Astrocyte (in vitro differentiated cells and primary cell): ENCODE results near the gene KIF3B.

Experiments used
- CTCF ChIP-seq: IDR thresholded peaks from 2 replicates; pipeline ENCODE4 v1.5.1; 2011; ENCODE audit warnings: low read depth, mild to moderate bottlenecking, inconsistent platforms, low read length, moderate library complexity; ENCODE audit not compliant: insufficient read depth
- EZH2 ChIP-seq: IDR thresholded peaks from 2 replicates; pipeline ENCODE4 v1.6.1; 2012; ENCODE audit warnings: mild to moderate bottlenecking, low read length, inconsistent platforms; ENCODE audit not compliant: insufficient read depth

DNA sequence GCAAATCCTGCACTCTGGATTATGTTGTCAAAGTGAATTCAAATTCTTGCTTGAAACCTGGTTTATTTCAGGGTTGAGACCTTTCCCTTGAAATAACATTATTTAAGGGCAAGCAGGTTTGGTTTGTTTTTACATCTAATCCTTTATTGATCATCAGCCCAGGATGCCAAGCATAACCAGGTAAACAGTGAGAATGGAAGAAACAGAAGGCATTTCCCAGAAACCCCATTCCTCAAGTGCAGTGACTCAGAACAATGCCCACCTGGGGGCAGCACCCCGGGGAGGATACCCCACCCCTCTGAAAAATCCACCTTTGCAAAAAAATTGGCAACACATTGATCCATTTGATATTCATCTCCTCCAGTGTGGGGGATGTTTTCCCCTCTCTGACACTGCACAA is 37.2 kb upstream of the KIF3B start:
- TF ChIP-seq CTCF (no peak), EZH2 (no peak)
